Mucosa of descending colon (tissue), 3 donors: ENCODE data around the gene PCDHGA7. TPM values are rescaled to one million over a fixed set of nuclear protein-coding genes. Genes with fewer than 3 reads are reported as not detected.
"Not testable (repeated sequence)": the region's sequence is repeated elsewhere in the genome, so short reads cannot be mapped to it uniquely, and the experiment has no call there.

ENCODE experiments used
- ATAC-seq: fragments of 200-7000 bp; cut with Tn5 transposase; one replicate; pipeline ENCODE4 v1.9.1; 2020; ENCODE audit warnings: mild to moderate bottlenecking, moderate library complexity
- DNase-seq, 3 donors: peaks; one replicate each; pipeline ENCODE4 v3.0.0-alpha.2; 2020
- H3K36me3 ChIP-seq: fragments of 200-600 bp; one replicate; pipeline ENCODE4 v1.8.0; 2021; ENCODE audit warnings: low read depth, mild to moderate bottlenecking
- H3K4me1 ChIP-seq: fragments of 200-600 bp; one replicate; pipeline ENCODE4 v1.8.0; 2021; ENCODE audit warnings: low read depth, mild to moderate bottlenecking
- H3K4me3 ChIP-seq: fragments of 200-600 bp; one replicate; pipeline ENCODE4 v1.8.0; 2021; ENCODE audit warnings: mild to moderate bottlenecking
- H3K9me3 ChIP-seq: fragments of 200-600 bp; one replicate; pipeline ENCODE4 v1.8.0; 2021; ENCODE audit warnings: mild to moderate bottlenecking
- CTCF ChIP-seq: fragments of 200-600 bp; IDR thresholded peaks from one replicate; pipeline ENCODE4 v1.8.0; 2022; ENCODE audit warnings: antibody characterized with exemption, mild to moderate bottlenecking
- intact Hi-C, 2 donors: fragments of 100-400 bp; cut with DNase I in 1 of 2; cut with micrococcal nuclease in 1 of 2; formaldehyde crosslinking; loops; one replicate each; pipeline versions ENCODE4 v1.11.0 to v1.11.1; 2022; cut with DNase I, micrococcal nuclease
- total RNA-seq, 3 donors: library from RNA; stranded (reverse); fragmentation: NEBNext Ultra II Directional in 2 of 3; extraction: Animal tissue kit (Norgen Biotek cat#: 25700) in 2 of 3; gene quantifications; one replicate each; pipeline versions ENCODE4 v1.2.1 to v1.2.4, GENCODE V29; 2021 to 2023
- donor health status: DM: no; HTN: no; CAD: no; lungs with moderate emphysema.
- donor health status: DM: no; HTN: no; CAD: no.
- donor health status: DM: no; HTN: yes; CAD: no.

The PCDHGA7 gene
- total RNA-seq, 3 donors from 2014 or later = 1.0 to 5.6 (median 1.7) TPM

- ATAC-seq (peak; percentile 75), DNase-seq (peak; percentile 55 to 63 (median 60))
- TF ChIP-seq CTCF = peak; percentile 9
- intact Hi-C loops, H3K36me3 ChIP-seq, H3K4me3 ChIP-seq, H3K4me1 ChIP-seq: not testable (repeated sequence)
- peaks cover 97% of the 10 kb centered on the region for H3K9me3 ChIP-seq
Observed at GRCh38 chr5:141417494-141418172, 35.1 kb downstream of the PCDHGA7 start, which contains the start of gene PCDHGB7. Gene PCDHGB7, plus strand, starts transcription at chr5:141417677. Its CDS starts 183 bp downstream, at chr5:141417860.

GRCh38 chr5:141419074-141419880 lies 36.7 kb downstream of the PCDHGA7 start:
- ATAC-seq (no peak), DNase-seq (peak in 1 of 3 donors; percentile 46)
- intact Hi-C loops = no loop called here
- Histone ChIP-seq H3K4me1 (no peaks in the 10 kb centered on the region), H3K4me3 (no peak overlapping the region), H3K9me3 (peaks cover 98% of the 10 kb centered on the region), H3K36me3 (no peaks in the 10 kb centered on the region)
- no peak for TF ChIP-seq CTCF

- DNase-seq = peak in 2 of 3 donors; percentile 43 to 45
- no peak for ATAC-seq
- no peak for TF ChIP-seq CTCF
Observed at GRCh38 chr5:141420855-141421488, 38.4 kb downstream of the PCDHGA7 start, which contains the start of gene PCDHGA11. Gene PCDHGA11, plus strand, starts transcription at chr5:141421051. Its CDS starts 177 bp downstream, at chr5:141421228.

GRCh38 chr5:141421489-141421855 lies 38.9 kb downstream of the PCDHGA7 start:
- no peak for ATAC-seq
- no peak for TF ChIP-seq CTCF

More at GRCh38 chr5:141420855-141421488, 38.4 kb downstream of the PCDHGA7 start, which contains the start of gene PCDHGA11:
- intact Hi-C loops = no loop called here
- Histone ChIP-seq H3K36me3 (no peaks in the 10 kb centered on the region), H3K9me3 (peaks cover 98% of the 10 kb centered on the region), H3K4me3 (no peak within 1 kb of the TSS), H3K4me1 (no peaks in the 10 kb centered on the region)

GRCh38 chr5:141422742-141423291 lies 40.3 kb downstream of the PCDHGA7 start:
- intact Hi-C loops = no loop called here
- Histone ChIP-seq H3K4me3 (no peak overlapping the region), H3K4me1 (no peaks in the 10 kb centered on the region), H3K9me3 (peaks cover 99% of the 10 kb centered on the region), H3K36me3 (no peaks in the 10 kb centered on the region)
- TF ChIP-seq CTCF = no peak
- ATAC-seq (no peak), DNase-seq (no peak)

More at GRCh38 chr5:141421489-141421855, 38.9 kb downstream of the PCDHGA7 start:
- no peak for DNase-seq
- H3K4me3 ChIP-seq = no peak overlapping the region
- no peaks in the 10 kb centered on the region for H3K36me3 ChIP-seq
- peaks cover 98% of the 10 kb centered on the region for H3K9me3 ChIP-seq
- H3K4me1 ChIP-seq = no peaks in the 10 kb centered on the region
- intact Hi-C loops = no loop called here
